ENCODE measurements around the gene NPW. TPM values are rescaled to one million over a fixed set of nuclear protein-coding genes. Genes with fewer than 3 reads are reported as not detected.
"Not testable (repeated sequence)": the region's sequence is repeated elsewhere in the genome, so short reads cannot be mapped to it uniquely, and the experiment has no call there.

Gene NPW
- polyA plus RNA-seq, 4 donors: 0.48 to 9.0 (median 0.81) TPM; not detected in 1

DNA sequence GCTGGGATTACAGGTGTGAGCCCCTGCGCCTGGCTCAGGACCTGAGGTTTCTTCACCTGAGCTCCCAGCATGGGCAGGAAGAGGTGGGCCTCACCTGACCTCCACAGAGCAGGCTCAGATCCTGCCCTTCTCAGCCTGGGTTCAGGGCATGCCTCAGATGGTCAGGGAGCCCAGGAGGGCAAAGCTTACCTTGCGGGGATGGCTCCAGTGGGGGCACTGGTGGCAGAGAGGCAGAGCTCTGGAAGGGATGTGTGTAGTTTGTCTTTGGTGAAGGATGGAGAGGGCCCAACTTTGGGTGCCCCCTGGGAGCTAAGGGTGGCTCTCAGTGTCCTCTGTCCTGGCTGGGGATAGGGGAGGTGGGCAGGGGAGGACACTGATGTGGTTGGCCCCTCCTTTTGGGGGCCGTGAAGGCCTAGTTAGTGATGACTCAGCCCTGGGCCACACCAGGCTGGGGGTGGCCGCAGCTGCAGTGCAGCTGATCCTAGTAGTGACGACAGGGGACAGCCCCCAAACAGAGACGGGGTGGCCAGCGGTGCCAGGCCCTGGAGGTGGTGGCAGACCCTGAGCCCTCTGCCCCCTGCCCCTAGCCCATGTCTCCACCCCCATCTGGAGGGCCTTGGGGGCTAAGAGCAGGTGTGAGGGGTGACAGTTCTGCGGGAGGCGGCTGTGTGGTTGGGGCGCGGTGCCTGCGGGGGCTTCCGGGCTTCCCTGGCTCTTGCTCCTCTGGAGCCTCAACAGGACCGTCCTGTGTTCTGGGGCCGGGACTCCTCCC, 12.9 kb downstream of the NPW start:
- DNase-seq: no peak
- no peak overlapping the region for H3K4me3 ChIP-seq (ENCODE audit: low read depth in 1 of 3, low read length in 3 of 3)
- FAIRE-seq: no peak
- H3K27me3 ChIP-seq (ENCODE audit: control insufficient read depth in 3 of 3, insufficient read depth in 3 of 3, low read length in 3 of 3): peaks cover 0 to 10% (median 0%) of the 10 kb centered on the region in 3 donors
- H3K9me3 ChIP-seq (ENCODE audit: control insufficient read depth in 2 of 2, insufficient read depth in 1 of 2, low read depth in 1 of 2, low read length in 1 of 2): no peaks in the 10 kb centered on the region
- 64 to 88% (median 68%) methylated on average over 13 to 15 of the region's 15 CpGs for WGBS, 3 donors
- peaks cover 0 to 68% (median 0%) of the 10 kb centered on the region in 3 donors for H3K36me3 ChIP-seq (ENCODE audit: control insufficient read depth in 3 of 3, insufficient read depth in 2 of 3, low read depth in 1 of 3, low read length in 3 of 3)
- peaks cover 0 to 41% (median 0%) of the 10 kb centered on the region in 3 donors for H3K4me1 ChIP-seq (ENCODE audit: control insufficient read depth in 3 of 3, insufficient read depth in 2 of 3, low read depth in 1 of 3, low read length in 2 of 3)
- peak overlapping the region; percentile 59 to 88 (median 72) for H3K27ac ChIP-seq (ENCODE audit: low read depth in 1 of 3, low read length in 2 of 3)

DNA sequence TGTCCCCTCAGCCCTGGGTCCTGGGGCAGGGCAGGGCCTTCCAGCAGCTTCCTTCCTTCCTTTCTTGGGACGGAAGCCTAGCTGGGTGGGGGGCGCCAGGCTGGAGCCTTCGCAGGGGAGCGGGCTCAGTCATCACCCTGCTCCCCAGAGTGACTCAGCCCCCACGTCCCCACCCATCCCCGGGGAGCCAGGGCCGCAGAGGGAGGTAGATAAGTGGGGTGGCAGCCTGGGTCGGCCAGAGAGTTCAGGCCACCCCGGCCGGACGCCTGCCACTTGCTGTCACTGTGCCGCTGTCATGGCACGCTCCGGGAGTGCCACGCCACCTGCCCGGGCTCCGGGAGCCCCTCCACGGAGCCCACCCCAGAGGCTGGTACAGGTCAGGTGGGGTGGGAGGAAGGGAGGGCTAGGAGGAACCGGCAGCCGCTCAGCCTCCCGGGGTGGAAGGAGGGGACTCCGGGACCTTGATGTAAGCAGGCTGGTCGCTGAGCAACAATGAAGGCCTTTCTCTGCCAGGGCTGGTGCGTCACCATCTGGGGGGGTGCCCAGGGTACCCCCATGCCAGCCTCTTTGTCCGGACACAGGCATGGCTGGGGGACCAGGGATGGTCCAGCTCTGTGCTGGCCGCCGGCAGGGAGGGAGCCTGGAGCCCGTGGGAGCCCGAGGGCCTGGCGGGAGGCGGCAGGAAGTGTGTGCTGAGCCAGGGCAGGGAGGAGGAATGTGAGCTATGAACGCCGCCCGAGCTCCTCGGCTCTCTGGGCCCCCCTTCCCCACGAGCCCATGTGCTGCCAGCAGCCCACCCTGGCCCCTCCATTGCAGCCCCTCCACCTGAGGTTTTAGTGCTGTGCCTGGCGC, 13.7 kb downstream of the NPW start:
- 33 to 63% (median 52%) methylated on average over 27 to 37 of the region's 37 CpGs for WGBS, 3 donors
- peaks cover 0 to 43% (median 0%) of the 10 kb centered on the region in 3 donors for H3K4me1 ChIP-seq (ENCODE audit: control insufficient read depth in 3 of 3, insufficient read depth in 2 of 3, low read depth in 1 of 3, low read length in 2 of 3)
- H3K27ac ChIP-seq (ENCODE audit: low read depth in 1 of 3, low read length in 2 of 3): peak overlapping the region; percentile 59 to 88 (median 72)
- no peaks in the 10 kb centered on the region for H3K9me3 ChIP-seq (ENCODE audit: control insufficient read depth in 2 of 2, insufficient read depth in 1 of 2, low read depth in 1 of 2, low read length in 1 of 2)
- peaks cover 0 to 2% (median 0%) of the 10 kb centered on the region in 3 donors for H3K27me3 ChIP-seq (ENCODE audit: control insufficient read depth in 3 of 3, insufficient read depth in 3 of 3, low read length in 3 of 3)
- peak in 1 of 2 donors; percentile 27 for DNase-seq
- no peak for FAIRE-seq
- H3K36me3 ChIP-seq (ENCODE audit: control insufficient read depth in 3 of 3, insufficient read depth in 2 of 3, low read depth in 1 of 3, low read length in 3 of 3): peaks cover 0 to 72% (median 0%) of the 10 kb centered on the region in 3 donors
- peak overlapping the region in 1 of 3 donors; percentile 13 for H3K4me3 ChIP-seq (ENCODE audit: low read depth in 1 of 3, low read length in 3 of 3)

DNA sequence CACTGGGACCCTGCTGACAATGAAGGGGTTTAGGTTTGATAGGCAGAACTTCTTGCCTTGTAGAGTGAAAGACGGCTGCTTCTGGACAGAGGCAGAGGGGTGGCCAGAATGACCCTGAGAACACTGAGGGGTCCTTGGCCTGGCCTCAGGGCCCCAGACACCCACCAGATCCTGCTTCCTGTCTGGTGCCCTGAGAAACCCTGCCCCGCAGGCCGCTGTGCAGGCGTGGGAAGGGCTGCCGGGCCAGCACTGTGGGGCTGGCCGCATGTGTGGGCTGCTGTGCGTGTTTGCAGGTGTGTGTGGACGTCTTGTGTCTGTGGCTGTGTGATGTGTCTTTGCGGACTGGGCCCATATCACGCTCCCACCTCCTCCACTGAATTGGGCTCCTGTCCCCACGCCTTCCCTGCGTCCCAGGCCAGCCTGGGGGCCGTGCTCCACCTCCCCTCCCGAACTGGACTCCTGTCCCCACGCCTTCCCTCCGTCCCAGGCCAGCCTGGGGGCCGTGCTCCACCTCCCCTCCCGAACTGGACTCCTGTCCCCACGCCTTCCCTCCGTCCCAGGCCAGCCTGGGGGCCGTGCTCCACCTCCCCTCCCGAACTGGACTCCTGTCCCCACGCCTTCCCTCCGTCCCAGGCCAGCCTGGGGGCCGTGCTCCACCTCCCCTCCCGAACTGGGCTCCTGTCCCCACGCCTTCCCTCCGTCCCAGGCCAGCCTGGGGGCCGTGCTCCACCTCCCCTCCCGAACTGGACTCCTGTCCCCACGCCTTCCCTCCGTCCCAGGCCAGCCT, 14.5 kb downstream of the NPW start:
- H3K27ac ChIP-seq (ENCODE audit: low read depth in 1 of 3, low read length in 2 of 3): peak overlapping the region in 2 of 3 donors; percentile 72 to 88
- H3K36me3 ChIP-seq (ENCODE audit: control insufficient read depth in 3 of 3, insufficient read depth in 2 of 3, low read depth in 1 of 3, low read length in 3 of 3): peaks cover 0 to 78% (median 0%) of the 10 kb centered on the region in 3 donors
- H3K4me3 ChIP-seq (ENCODE audit: low read depth in 1 of 3, low read length in 3 of 3): peak overlapping the region in 1 of 3 donors; percentile 13
- WGBS, 3 donors: 66 to 90% (median 72%) methylated on average over 11 to 16 of the region's 32 CpGs
- not testable (repeated sequence) for FAIRE-seq; H3K27me3 ChIP-seq (ENCODE audit: control insufficient read depth in 3 of 3, insufficient read depth in 3 of 3, low read length in 3 of 3); H3K9me3 ChIP-seq (ENCODE audit: control insufficient read depth in 2 of 2, insufficient read depth in 1 of 2, low read depth in 1 of 2, low read length in 1 of 2)
- H3K4me1 ChIP-seq (ENCODE audit: control insufficient read depth in 3 of 3, insufficient read depth in 2 of 3, low read depth in 1 of 3, low read length in 2 of 3): peaks cover 0 to 51% (median 0%) of the 10 kb centered on the region in 3 donors
- DNase-seq: peak in 1 of 2 donors; percentile 5

DNA sequence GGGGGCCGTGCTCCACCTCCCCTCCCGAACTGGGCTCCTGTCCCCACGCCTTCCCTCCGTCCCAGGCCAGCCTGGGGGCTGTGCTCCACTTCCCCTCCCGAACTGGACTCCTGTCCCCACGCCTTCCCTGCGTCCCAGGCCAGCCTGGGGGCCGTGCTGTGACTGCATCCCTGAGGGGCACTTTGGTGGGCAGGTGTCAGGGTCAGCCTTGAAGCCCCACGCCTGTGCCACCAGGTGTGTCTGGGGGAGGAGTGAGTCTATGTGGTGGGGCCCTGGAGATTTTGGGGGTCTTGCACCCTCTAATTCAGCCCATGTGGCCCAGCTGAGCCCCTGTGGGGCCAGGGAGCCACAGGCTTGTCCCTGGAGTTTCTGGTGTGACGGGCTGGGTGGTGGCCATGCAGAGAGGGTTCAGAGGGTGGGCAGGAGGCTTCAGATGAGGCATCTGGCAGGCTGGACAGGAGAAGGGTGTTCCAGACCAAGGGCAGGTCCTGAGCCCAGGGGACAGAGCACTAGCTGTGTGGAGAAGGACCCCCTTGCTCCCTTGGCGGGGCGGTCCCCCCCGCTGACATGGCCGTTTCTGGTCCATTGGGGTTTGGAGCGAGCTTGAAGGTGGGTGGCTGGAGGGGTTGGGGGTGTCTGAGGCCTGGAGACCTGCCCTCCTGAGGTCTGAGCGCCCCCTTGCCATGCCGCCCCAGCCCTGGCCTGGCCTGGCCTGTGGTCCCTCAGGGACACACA, 15.3 kb downstream of the NPW start:
- Histone ChIP-seq H3K36me3 (ENCODE audit: control insufficient read depth in 3 of 3, insufficient read depth in 2 of 3, low read depth in 1 of 3, low read length in 3 of 3) (peaks cover 0 to 79% (median 0%) of the 10 kb centered on the region in 3 donors), H3K27ac (ENCODE audit: low read depth in 1 of 3, low read length in 2 of 3) (peak overlapping the region; percentile 16 to 87 (median 81)), H3K4me1 (ENCODE audit: control insufficient read depth in 3 of 3, insufficient read depth in 2 of 3, low read depth in 1 of 3, low read length in 2 of 3) (peaks cover 0 to 58% (median 0%) of the 10 kb centered on the region in 3 donors), H3K27me3 (ENCODE audit: control insufficient read depth in 3 of 3, insufficient read depth in 3 of 3, low read length in 3 of 3) (no peaks in the 10 kb centered on the region), H3K4me3 (ENCODE audit: low read depth in 1 of 3, low read length in 3 of 3) (no peak overlapping the region), H3K9me3 (ENCODE audit: control insufficient read depth in 2 of 2, insufficient read depth in 1 of 2, low read depth in 1 of 2, low read length in 1 of 2) (no peaks in the 10 kb centered on the region)
- 71 to 85% (median 82%) methylated on average over 13 to 17 of the region's 17 CpGs for WGBS, 3 donors
- FAIRE-seq (no peak), DNase-seq (no peak)

DNA sequence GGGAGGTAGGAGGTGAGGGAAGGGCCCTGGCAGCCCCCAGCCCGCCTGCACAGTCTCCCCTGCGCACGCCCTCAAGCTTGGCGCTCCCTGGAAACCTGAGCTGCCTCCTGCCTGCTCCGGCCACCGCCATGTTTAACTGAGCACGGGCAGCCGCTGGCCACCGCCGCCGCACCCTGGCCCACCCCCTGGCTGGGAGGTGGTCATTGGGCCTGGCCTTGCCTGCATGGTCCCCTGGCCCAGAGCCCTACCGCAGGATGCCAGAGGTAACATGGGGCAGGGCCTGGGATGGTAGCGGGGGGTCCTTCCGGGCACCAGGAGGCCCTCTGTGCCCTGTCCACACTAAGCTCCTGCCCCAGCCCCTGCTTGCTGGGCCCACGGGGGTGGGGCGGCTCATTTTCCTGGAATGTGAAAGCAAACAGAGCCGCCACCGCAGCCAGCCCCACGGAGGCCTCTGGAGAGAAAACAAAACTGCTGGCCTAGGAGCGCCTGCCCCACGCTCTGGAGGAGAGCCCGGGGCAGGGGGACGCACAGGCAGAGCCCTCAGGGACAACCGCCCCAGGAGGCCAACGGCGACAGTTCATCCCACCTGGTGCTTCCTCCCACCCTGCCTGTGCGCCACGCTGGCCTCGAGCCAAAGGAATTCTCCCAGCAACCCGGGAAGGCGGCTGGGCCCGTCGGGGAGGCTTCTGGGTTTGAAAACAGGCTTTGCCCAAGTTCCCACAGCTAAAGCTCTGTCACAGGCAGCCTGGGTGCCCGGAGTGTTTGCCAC, 16.0 kb downstream of the NPW start:
- FAIRE-seq (no peak), DNase-seq (peak in 1 of 2 donors; percentile 61)
- Histone ChIP-seq H3K27ac (ENCODE audit: low read depth in 1 of 3, low read length in 2 of 3) (peak overlapping the region; percentile 16 to 87 (median 81)), H3K4me3 (ENCODE audit: low read depth in 1 of 3, low read length in 3 of 3) (no peak overlapping the region), H3K4me1 (ENCODE audit: control insufficient read depth in 3 of 3, insufficient read depth in 2 of 3, low read depth in 1 of 3, low read length in 2 of 3) (peaks cover 0 to 66% (median 0%) of the 10 kb centered on the region in 3 donors), H3K27me3 (ENCODE audit: control insufficient read depth in 3 of 3, insufficient read depth in 3 of 3, low read length in 3 of 3) (no peaks in the 10 kb centered on the region), H3K36me3 (ENCODE audit: control insufficient read depth in 3 of 3, insufficient read depth in 2 of 3, low read depth in 1 of 3, low read length in 3 of 3) (peaks cover 0 to 80% (median 0%) of the 10 kb centered on the region in 3 donors), H3K9me3 (ENCODE audit: control insufficient read depth in 2 of 2, insufficient read depth in 1 of 2, low read depth in 1 of 2, low read length in 1 of 2) (no peaks in the 10 kb centered on the region)
- 44 to 58% (median 46%) methylated on average over 33 to 34 of the region's 34 CpGs for WGBS, 3 donors

DNA sequence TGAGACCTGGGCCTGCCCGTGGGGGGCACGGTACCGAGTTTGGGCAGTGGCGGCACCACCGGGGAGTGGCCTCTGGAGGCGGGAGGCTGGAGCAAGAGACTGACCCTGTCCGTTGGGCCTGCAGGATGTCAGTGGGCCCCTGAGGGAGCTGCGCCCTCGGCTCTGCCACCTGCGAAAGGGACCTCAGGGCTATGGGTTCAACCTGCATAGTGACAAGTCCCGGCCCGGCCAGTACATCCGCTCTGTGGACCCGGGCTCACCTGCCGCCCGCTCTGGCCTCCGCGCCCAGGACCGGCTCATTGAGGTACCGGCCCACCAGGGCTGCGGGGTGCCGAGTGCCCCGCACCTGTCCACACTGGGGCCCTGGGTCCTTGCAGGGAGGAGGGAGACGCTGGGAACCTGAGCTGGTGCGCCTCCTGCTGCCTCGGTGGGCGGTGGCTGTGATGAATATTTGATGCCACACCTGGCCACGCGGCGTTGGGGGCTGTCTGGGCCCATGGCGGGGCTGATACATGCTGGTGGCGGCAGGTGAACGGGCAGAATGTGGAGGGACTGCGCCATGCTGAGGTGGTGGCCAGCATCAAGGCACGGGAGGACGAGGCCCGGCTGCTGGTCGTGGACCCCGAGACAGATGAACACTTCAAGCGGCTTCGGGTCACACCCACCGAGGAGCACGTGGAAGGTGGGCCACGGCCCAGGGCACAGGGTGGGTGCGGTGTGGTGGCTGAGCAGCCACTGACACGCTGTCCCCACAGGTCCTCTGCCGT, 16.8 kb downstream of the NPW start:
- peaks cover 0 to 72% (median 0%) of the 10 kb centered on the region in 3 donors for H3K4me1 ChIP-seq (ENCODE audit: control insufficient read depth in 3 of 3, insufficient read depth in 2 of 3, low read depth in 1 of 3, low read length in 2 of 3)
- H3K36me3 ChIP-seq (ENCODE audit: control insufficient read depth in 3 of 3, insufficient read depth in 2 of 3, low read depth in 1 of 3, low read length in 3 of 3): peaks cover 0 to 79% (median 0%) of the 10 kb centered on the region in 3 donors
- no peak for FAIRE-seq
- H3K27me3 ChIP-seq (ENCODE audit: control insufficient read depth in 3 of 3, insufficient read depth in 3 of 3, low read length in 3 of 3): no peaks in the 10 kb centered on the region
- no peak for DNase-seq
- WGBS, 3 donors: 80 to 84% (median 83%) methylated on average over 42 to 47 of the region's 47 CpGs
- H3K4me3 ChIP-seq (ENCODE audit: low read depth in 1 of 3, low read length in 3 of 3): no peak overlapping the region
- H3K9me3 ChIP-seq (ENCODE audit: control insufficient read depth in 2 of 2, insufficient read depth in 1 of 2, low read depth in 1 of 2, low read length in 1 of 2): no peaks in the 10 kb centered on the region
- H3K27ac ChIP-seq (ENCODE audit: low read depth in 1 of 3, low read length in 2 of 3): peak overlapping the region; percentile 2 to 87 (median 81)
